ENCODE measurements around the gene C3AR1.
"Not testable (repeated sequence)": the region's sequence is repeated elsewhere in the genome, so short reads cannot be mapped to it uniquely, and the experiment has no call there.

The C3AR1 gene

DNA sequence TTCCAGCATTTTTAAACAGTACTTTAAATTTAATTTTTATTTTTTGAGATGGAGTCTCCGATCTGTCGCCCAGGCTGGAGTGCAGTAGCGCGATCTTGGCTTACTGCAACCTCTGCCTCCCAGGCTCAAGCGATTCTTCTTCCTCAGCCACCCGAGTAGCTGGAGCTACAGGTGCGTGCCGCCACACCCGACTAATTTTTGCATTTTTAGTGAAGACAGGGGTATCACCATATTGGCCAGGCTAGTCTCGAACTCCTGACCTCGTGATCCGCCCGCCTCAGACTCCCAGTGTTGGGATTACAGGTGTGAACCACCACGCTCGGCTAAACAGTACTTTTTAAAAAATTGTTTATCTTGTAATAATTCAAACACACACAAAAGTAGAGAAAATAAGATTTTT lies 37.9 kb downstream of the C3AR1 start:
- no peak for DNase-seq (ENCODE audit: low spot score)

DNA sequence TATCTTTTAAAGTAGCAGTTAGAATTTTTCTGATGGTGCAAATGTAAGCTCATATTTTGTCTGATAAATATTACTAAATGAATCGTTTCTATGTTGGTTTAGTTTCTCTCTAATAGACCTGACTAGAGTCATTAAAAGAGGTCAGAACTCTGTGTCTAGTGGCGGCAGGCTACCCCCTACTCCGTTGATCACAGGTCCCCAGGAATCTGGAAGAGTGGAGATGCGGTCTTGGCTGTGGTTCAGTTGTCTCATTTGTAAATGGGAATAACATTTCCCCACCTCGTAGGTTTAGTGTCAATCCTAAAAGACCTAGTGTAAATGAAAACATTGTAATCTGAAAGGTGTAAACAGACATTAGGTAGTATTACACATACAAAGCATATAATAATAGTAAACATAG lies 38.3 kb downstream of the C3AR1 start:
- no peak for DNase-seq (ENCODE audit: low spot score)

DNA sequence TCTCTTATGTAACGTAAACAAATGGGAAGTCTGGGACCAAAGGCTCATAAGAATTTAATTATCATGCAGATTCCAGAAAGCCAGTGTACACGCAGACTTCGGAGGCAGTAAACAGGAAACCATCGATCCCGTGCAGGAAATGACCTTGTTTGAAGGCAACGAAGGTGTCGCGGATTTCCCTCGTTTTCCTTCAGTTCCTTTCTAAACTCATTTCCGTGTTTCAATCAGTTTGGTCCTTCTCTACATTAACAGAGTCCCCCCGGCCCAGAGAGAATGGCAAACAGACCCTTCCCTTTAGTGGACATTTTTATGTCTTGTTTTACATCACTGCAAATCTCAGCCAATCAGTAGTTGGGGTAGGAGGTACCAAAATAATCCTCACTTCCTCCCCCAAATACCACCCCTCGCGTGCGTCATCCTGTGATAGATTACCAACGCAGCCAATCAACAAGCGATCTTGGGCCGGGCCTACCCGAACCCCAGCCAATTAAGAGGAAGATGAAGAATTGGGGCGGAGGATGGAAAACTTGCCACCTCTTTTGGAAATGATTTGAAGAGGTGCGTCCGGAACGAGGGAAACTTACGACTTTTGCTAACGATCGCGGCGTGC lies 39.8 kb downstream of the C3AR1 start:
- peak; percentile 100 for DNase-seq (ENCODE audit: low spot score)

DNA sequence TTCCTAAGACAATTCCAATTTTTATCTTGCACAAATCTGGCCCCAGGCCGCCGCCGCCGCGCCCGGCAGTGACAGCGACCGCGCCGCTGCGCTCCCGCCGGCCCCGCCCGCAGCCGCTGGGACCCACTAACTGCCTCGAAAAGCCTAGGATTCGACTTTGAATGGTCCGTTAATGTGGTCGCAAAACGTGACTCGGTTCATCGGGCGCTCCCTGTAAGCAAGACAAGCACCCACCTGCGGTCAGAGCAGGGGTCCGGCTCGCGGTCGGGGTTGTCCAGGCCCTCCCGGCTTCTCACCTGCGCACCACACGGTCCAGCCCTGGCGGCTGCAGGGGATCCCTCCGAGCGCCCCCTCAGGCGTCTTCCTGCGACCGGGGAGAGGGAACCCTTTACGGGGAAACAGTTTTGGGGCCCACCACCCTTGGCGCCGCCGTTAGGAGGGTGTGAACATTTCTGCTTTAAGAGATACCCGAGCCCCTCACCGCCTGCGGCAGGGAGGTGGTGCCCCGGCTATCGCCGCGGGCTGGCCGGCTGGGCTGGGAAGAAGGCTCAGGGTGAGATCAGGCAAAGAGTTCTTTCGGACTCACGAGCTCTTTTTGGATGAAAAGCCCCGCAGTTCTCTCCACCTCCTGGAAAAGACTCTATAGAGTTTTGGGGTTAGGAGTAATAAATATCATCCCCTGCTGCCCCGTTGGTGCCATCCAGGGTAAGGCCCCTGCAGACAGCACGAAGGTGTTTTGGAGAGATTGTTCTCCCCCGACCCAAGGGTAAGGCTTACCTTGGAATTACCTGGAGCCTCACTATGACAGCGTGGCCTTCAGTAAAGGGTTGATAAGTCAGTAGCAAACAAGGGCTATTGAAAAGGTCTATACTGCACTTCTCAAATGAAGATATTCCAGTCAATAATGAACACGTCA lies 47.2 kb downstream of the C3AR1 start:
- DNase-seq (ENCODE audit: low spot score), result no peak

DNA sequence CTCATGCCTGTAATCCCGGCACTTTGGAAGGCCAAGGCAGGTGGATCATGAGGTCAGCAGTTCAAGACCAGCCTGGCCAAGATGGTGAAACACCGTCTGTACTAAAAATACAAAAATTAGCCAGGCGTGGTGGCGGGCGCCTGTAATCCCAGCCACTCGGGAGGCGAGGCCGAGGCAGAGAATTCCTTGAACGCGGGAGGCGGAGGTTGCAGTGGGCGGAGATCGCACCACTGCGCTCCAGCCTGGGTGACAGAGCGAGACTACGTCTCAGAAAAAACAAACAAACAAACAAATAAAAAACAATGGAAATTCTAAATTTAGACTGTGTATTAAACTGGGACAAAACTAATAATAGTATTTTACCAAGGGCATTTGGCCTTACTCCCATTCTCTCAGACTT lies 47.9 kb downstream of the C3AR1 start:
- not testable (repeated sequence) for DNase-seq (ENCODE audit: low spot score)

DNA sequence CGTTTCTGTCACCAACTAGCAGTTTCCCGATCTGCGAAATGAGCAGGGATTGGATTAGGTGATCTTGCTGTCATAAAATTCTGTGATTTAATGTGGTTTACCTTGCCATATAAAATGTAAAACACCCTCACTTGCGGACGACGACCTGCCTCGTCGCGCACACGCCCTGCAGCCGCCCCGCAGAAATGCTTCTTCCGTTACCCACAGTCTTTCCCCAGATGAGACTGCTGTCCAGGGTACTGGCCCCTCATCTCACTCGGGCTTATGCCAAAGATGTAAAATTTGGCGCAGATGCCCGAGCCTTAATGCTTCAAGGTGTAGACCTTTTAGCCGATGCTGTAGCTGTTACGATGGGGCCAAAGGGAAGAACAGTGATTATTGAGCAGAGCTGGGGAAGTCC lies 51.3 kb downstream of the C3AR1 start:
- DNase-seq (ENCODE audit: low spot score), result no peak

DNA sequence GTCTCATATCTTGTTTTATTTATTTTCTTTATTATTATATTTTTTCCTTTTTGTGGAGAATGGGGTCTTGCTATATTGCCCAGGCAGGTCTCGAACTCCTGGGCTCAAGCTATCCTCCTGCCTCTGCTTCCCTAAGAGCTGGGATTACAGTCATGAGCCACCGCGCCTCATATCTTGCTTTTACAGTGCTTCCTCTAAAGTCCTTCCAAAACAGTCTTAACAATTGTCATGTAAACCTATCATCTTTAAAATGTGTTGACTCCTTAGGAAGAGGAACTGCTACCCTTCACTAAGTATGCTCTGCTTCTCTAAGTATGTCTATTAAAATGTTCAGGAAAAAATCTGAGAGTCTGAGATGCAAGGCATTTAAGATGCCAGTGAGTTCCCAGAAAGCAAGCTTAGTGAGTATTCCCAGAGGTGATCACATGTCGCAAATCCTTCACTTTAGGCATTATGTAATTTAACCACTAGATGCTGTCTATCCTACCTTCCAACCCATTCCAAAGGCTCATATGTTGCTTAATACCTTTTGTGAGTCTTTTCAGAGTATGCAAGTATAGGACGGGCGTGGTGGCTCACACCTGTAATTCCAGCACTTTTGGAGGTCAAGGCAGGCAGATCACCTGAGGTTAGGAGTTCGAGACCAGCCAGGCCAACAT lies 53.4 kb downstream of the C3AR1 start:
- DNase-seq (ENCODE audit: low spot score), result no peak

DNA sequence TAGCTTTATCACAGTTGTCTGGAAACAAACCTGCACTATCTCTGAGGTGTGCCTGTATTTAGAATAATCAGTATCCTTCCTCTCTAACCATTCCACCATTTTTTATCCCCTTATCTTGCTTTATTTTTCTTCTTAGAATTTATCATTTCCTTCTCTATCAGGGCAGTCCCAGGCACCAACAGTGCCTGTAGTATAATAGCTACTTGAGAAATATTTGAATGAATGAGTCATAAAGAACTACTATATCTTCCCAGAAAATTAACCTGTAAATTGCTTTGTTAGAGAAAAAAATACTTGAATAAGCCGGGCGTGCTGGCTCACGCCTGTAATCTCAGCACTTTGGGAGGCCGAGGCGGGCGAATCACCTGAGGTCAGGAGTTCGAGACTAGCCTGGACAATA lies 54.8 kb downstream of the C3AR1 start:
- DNase-seq (ENCODE audit: low spot score), result no peak
